GM18526 (cell line): Measurements from ENCODE around the gene KIF16B.
A peak's percentile ranks its signal among the peaks of the same experiment; 100 is the strongest.

Experiments
- POLR2A ChIP-seq: IDR thresholded peaks from 3 replicates; pipeline ENCODE4 v1.6.1; 2011; ENCODE audit not compliant: insufficient read length; ENCODE audit errors: extremely low read depth

KIF16B gene

GRCh38 chr20:16573001-16573965 lies at the start of gene KIF16B:
Gene KIF16B (minus strand): TSS chr20:16573448. CDS start chr20:16573275, 173 bp downstream.
- TF ChIP-seq POLR2A: peak; percentile 45

GRCh38 chr20:16622501-16622900 lies 49.3 kb upstream of the KIF16B start:
- no peak for TF ChIP-seq POLR2A

GRCh38 chr20:16621435-16622141 lies 48.3 kb upstream of the KIF16B start:
- no peak for TF ChIP-seq POLR2A

GRCh38 chr20:16620961-16621360 lies 47.7 kb upstream of the KIF16B start:
- no peak for TF ChIP-seq POLR2A

GRCh38 chr20:16619953-16620352 lies 46.7 kb upstream of the KIF16B start:
- TF ChIP-seq POLR2A: no peak

GRCh38 chr20:16617056-16617455 lies 43.8 kb upstream of the KIF16B start:
- TF ChIP-seq POLR2A: no peak

- no peak for TF ChIP-seq POLR2A
Measured at GRCh38 chr20:16616317-16616716, 43.1 kb upstream of the KIF16B start.

GRCh38 chr20:16615199-16615598 lies 42.0 kb upstream of the KIF16B start:
- TF ChIP-seq POLR2A: no peak

GRCh38 chr20:16613954-16614353 lies 40.7 kb upstream of the KIF16B start:
- TF ChIP-seq POLR2A: no peak

- TF ChIP-seq POLR2A: no peak
Measured at GRCh38 chr20:16612706-16613105, 39.5 kb upstream of the KIF16B start.

- no peak for TF ChIP-seq POLR2A
Measured at GRCh38 chr20:16611817-16612216, 38.6 kb upstream of the KIF16B start.

- no peak for TF ChIP-seq POLR2A
Measured at GRCh38 chr20:16609066-16609465, 35.8 kb upstream of the KIF16B start.

GRCh38 chr20:16608277-16608650 lies 35.0 kb upstream of the KIF16B start:
- TF ChIP-seq POLR2A: no peak

GRCh38 chr20:16607364-16608276 lies 34.4 kb upstream of the KIF16B start:
- no peak for TF ChIP-seq POLR2A

GRCh38 chr20:16606468-16607070 lies 33.3 kb upstream of the KIF16B start:
- no peak for TF ChIP-seq POLR2A
